Gastrocnemius medialis (tissue), 4 donors: ENCODE results near the gene TNNI3K. TPM values are rescaled to one million over a fixed set of nuclear protein-coding genes. Genes with fewer than 3 reads are reported as not detected.

Experiments used
- ATAC-seq, 2 donors: fragments of 150-250 bp; one replicate each; pipeline ENCODE4 v1.9.1; 2016
- DNase-seq, 2 donors: peaks; one replicate each; pipeline ENCODE4 v3.0.0-alpha.2; 2019
- H3K27ac ChIP-seq, 4 donors: fragments of 200-600 bp; sonication (generic); 1 replicate in 1 of 4; 2 replicates in 3 of 4; pipeline ENCODE4 v1.5.1; 2016 to 2018; ENCODE audit warnings: mild to moderate bottlenecking in 2 of 4, moderate library complexity in 1 of 4
- H3K27me3 ChIP-seq, 3 donors: fragments of 200-600 bp; sonication (generic) in 2 of 3; 1 replicate in 1 of 3; 2 replicates in 2 of 3; pipeline versions ENCODE4 v1.5.1 to v1.6.0; 2016 to 2019; ENCODE audit warnings: mild to moderate bottlenecking in 1 of 3, moderate library complexity in 1 of 3
- H3K36me3 ChIP-seq, 2 donors: fragments of 200-600 bp; sonication (generic) in 1 of 2; one replicate each; pipeline ENCODE4 v1.5.1; 2017 to 2018
- H3K4me1 ChIP-seq, 2 donors: fragments of 200-600 bp; sonication (generic) in 1 of 2; one replicate each; pipeline ENCODE4 v1.5.1; 2016 to 2017; ENCODE audit warnings: mild to moderate bottlenecking in 2 of 2
- H3K4me3 ChIP-seq, 4 donors: fragments of 200-600 bp; sonication (generic) in 3 of 4; 1 replicate in 1 of 4; 2 replicates in 3 of 4; pipeline ENCODE4 v1.5.1; 2016 to 2019; ENCODE audit warnings: mild to moderate bottlenecking in 2 of 4
- H3K9me3 ChIP-seq, 3 donors: fragments of 200-600 bp; sonication (generic) in 2 of 3; 1 replicate in 1 of 3; 2 replicates in 2 of 3; pipeline ENCODE4 v1.5.1; 2016 to 2019
- POLR2A ChIP-seq, 2 donors: fragments of 450-650 bp; IDR thresholded peaks; one replicate each; pipeline ENCODE4 v1.6.1; 2017; ENCODE audit warnings: antibody characterized with exemption in 2 of 2, mild to moderate bottlenecking in 2 of 2, moderate library complexity in 2 of 2
- in situ Hi-C, 4 donors: fragments of 200-750 bp; cut with MboI; loops; one replicate each; pipeline versions ENCODE4 v1.15.0 to v1.8.0; 2017; ENCODE audit warnings: low sequenced_read_pairs in 4 of 4
- intact Hi-C: fragments of 100-400 bp; cut with DNase I; formaldehyde crosslinking; loops from one replicate; pipeline ENCODE4 v1.15.1; 2023; ENCODE audit warnings: low total_unique reads
- total RNA-seq, 4 donors: library from RNA; depleted of rRNA; stranded (reverse); fragments of >200 nt; gene quantifications; one replicate each; pipeline versions ENCODE4 v1.1.0 to v1.2.3, GENCODE V29; 2016
- TF ChIP-seq, protein P1 (sequence below), 5 experiments: fragments of 450-650 bp in 3 of 5; fragments of 200-600 bp in 2 of 5; sonication (generic) in 2 of 5; IDR thresholded peaks in 4 of 5; conservative IDR thresholded peaks in 1 of 5; 1 replicate in 4 of 5; 2 replicates in 1 of 5; pipeline ENCODE4 v1.5.1; 2016 to 2019; ENCODE audit warnings: antibody characterized with exemption in 5 of 5, mild to moderate bottlenecking in 3 of 5, moderate library complexity in 3 of 5

The TNNI3K gene
- total RNA-seq, 4 donors from 2014 or later, result 0.39 to 8.6 (median 4.0) TPM

DNA sequence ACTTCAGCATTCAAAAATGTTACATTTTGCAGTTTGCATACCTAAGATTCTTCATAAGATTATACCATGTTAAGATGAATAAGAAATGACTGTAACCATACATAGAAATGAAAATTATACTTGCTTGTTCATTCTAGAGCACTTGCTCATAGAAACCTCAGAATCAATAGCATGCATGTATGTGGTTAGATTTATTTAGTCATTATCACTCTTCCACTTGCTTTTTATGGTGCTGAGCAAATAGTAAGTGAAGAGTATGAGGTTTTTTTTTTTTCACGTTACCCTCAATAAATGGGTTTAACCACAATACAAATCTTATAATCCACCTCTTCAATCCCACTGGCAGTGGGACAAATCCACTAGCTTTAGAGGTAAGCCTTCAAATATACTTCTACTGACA lies 192.5 kb downstream of the TNNI3K start:
- TF ChIP-seq, protein P1, sequence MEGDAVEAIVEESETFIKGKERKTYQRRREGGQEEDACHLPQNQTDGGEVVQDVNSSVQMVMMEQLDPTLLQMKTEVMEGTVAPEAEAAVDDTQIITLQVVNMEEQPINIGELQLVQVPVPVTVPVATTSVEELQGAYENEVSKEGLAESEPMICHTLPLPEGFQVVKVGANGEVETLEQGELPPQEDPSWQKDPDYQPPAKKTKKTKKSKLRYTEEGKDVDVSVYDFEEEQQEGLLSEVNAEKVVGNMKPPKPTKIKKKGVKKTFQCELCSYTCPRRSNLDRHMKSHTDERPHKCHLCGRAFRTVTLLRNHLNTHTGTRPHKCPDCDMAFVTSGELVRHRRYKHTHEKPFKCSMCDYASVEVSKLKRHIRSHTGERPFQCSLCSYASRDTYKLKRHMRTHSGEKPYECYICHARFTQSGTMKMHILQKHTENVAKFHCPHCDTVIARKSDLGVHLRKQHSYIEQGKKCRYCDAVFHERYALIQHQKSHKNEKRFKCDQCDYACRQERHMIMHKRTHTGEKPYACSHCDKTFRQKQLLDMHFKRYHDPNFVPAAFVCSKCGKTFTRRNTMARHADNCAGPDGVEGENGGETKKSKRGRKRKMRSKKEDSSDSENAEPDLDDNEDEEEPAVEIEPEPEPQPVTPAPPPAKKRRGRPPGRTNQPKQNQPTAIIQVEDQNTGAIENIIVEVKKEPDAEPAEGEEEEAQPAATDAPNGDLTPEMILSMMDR (IDR thresholded peaks at IDR 0.05 in 4 of 5, conservative IDR thresholded peaks at IDR 0.05 in 1 of 5), result no peak
- no peak for TF ChIP-seq POLR2A (IDR thresholded peaks at IDR 0.05)
- intact Hi-C loops, result no loop called here
- no peak for ATAC-seq

DNA sequence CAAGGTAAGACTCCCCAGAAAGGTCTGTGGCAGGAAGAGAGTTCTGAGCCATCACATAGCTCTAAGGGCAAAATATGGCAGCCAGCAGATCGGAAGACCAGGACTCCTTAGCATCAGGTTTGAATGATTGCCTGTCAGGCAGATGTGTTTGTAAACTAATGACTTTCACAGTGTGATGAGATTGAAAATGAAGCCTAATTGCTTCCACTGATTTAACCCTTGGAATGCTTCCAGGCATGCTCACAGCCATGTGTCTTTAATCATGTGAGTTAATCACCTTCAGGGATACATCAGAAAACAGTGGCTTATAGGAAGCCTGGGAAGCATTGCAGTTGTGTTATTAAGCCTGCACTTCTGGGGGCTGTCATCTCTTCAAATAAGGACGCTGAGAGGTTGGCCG lies 194.4 kb downstream of the TNNI3K start:
- in situ Hi-C loops, result no loop called here
- no peak for ATAC-seq
- Histone ChIP-seq H3K36me3 (no peaks in the 10 kb centered on the region), H3K27ac (no peak overlapping the region), H3K4me3 (no peak overlapping the region), H3K4me1 (no peaks in the 10 kb centered on the region), H3K9me3 (no peaks in the 10 kb centered on the region), H3K27me3 (no peaks in the 10 kb centered on the region)
- intact Hi-C loops, result no loop called here
- no peak for TF ChIP-seq POLR2A (IDR thresholded peaks at IDR 0.05)
- TF ChIP-seq, protein P1 (IDR thresholded peaks at IDR 0.05 in 4 of 5, conservative IDR thresholded peaks at IDR 0.05 in 1 of 5), result no peak
- no peak for DNase-seq

More for the DNA sequence above, 192.5 kb downstream of the TNNI3K start:
- no peak overlapping the region for H3K4me3 ChIP-seq
- no peak for DNase-seq
- H3K36me3 ChIP-seq, result no peaks in the 10 kb centered on the region
- no peaks in the 10 kb centered on the region for H3K27me3 ChIP-seq
- H3K4me1 ChIP-seq, result no peaks in the 10 kb centered on the region
- H3K9me3 ChIP-seq, result no peaks in the 10 kb centered on the region
- H3K27ac ChIP-seq, result no peak overlapping the region
- in situ Hi-C loops, result no loop called here

DNA sequence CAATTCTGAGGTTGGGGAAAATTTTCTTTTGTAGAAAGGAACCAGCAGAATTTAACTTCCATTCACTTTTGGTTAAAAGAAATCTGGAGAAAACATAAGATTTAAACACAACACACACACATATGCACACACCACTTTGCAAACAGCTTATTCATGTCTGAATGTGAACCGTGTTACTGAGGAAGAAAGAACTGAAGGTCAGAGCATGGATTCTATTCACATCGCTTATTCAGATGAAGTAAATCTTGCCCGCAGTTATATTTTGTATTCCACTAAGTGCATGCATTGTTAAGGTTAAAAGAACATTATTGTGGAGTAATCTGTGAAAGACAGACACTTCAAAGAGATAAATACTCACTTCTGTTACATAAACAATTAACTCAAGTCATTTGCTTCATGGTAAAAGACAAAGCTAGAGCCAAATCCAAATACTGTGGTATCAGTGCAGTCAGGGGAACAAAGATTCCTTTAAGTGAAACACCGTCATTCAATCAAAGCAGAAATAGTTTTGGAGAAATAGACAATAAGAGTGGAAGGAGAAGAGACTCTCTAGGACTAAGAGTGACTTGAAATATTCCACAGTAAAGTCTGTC lies 195.3 kb downstream of the TNNI3K start:
- no peaks in the 10 kb centered on the region for H3K27me3 ChIP-seq
- intact Hi-C loops (no loop called here), in situ Hi-C loops (no loop called here)
- H3K36me3 ChIP-seq, result no peaks in the 10 kb centered on the region
- DNase-seq, result no peak
- no peak overlapping the region for H3K4me3 ChIP-seq
- ATAC-seq, result no peak
- H3K9me3 ChIP-seq, result no peaks in the 10 kb centered on the region
- TF ChIP-seq POLR2A (IDR thresholded peaks at IDR 0.05), result no peak
- TF ChIP-seq, protein P1 (IDR thresholded peaks at IDR 0.05 in 4 of 5, conservative IDR thresholded peaks at IDR 0.05 in 1 of 5), result no peak
- H3K4me1 ChIP-seq, result no peaks in the 10 kb centered on the region
- no peak overlapping the region for H3K27ac ChIP-seq

DNA sequence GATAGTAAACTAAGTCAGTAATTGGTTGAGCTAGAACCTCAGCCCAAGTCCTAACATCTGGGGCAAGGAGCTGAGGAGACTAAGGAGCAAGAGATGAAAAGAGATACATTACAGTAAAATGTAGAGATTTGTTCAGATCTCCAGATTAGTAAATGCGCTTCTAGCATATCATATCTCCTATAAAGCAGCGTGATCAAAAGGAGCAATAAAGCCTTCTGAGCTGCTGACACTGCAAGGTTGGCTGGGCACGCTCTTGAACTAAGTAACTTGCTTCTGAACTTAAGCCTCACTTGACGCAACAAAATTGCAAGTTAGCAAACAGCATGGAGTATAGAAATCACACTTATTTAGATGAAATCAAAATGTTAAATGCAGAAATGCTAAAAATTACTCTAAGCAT lies 196.3 kb downstream of the TNNI3K start:
- H3K9me3 ChIP-seq, result no peaks in the 10 kb centered on the region
- TF ChIP-seq, protein P1 (IDR thresholded peaks at IDR 0.05 in 4 of 5, conservative IDR thresholded peaks at IDR 0.05 in 1 of 5), result no peak
- no peak for TF ChIP-seq POLR2A (IDR thresholded peaks at IDR 0.05)
- intact Hi-C loops (no loop called here), in situ Hi-C loops (no loop called here)
- DNase-seq, result no peak
- no peak overlapping the region for H3K27ac ChIP-seq
- no peak overlapping the region for H3K4me3 ChIP-seq
- ATAC-seq, result no peak
- no peaks in the 10 kb centered on the region for H3K36me3 ChIP-seq
- no peaks in the 10 kb centered on the region for H3K4me1 ChIP-seq
- H3K27me3 ChIP-seq, result no peaks in the 10 kb centered on the region

DNA sequence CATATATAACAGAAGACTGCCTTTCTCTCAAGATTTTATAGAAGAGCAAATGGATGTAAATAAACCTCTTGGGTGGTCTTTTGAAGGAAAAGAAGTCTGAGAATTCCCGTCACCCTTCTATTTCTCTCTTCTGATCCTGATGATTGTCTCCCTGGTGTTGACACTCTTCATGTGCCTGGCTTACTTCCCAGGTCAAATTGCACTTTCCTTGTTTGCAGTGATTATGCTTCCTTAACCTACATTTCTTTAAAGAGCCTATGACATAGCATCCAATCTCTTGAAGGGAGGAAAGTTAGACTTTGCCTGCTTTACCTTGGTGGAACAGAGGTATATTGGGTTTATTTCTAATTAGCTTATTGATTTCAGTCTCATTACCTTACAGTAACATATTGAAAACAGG lies 197.1 kb downstream of the TNNI3K start:
- ATAC-seq, result no peak
- TF ChIP-seq, protein P1 (IDR thresholded peaks at IDR 0.05 in 4 of 5, conservative IDR thresholded peaks at IDR 0.05 in 1 of 5), result no peak
- TF ChIP-seq POLR2A (IDR thresholded peaks at IDR 0.05), result no peak

More for the DNA sequence above, 197.1 kb downstream of the TNNI3K start:
- intact Hi-C loops (no loop called here), in situ Hi-C loops (no loop called here)
- H3K27me3 ChIP-seq, result no peaks in the 10 kb centered on the region
- H3K36me3 ChIP-seq, result no peaks in the 10 kb centered on the region
- H3K9me3 ChIP-seq, result no peaks in the 10 kb centered on the region
- no peak overlapping the region for H3K27ac ChIP-seq
- H3K4me3 ChIP-seq, result no peak overlapping the region
- DNase-seq, result no peak
- H3K4me1 ChIP-seq, result no peaks in the 10 kb centered on the region
